CD4-positive, alpha-beta T cell treated with Interleukin-2 at 100 ng/mL for 4 hours (primary cell): ENCODE measurements around the gene C12orf56.
"Not testable (repeated sequence)": the region's sequence is repeated elsewhere in the genome, so short reads cannot be mapped to it uniquely, and the experiment has no call there.

ENCODE experiments used
- DNase-seq: peaks from one replicate; pipeline ENCODE4 v3.0.0-alpha.2; 2020; ENCODE audit warnings: low spot score

Gene C12orf56

DNA sequence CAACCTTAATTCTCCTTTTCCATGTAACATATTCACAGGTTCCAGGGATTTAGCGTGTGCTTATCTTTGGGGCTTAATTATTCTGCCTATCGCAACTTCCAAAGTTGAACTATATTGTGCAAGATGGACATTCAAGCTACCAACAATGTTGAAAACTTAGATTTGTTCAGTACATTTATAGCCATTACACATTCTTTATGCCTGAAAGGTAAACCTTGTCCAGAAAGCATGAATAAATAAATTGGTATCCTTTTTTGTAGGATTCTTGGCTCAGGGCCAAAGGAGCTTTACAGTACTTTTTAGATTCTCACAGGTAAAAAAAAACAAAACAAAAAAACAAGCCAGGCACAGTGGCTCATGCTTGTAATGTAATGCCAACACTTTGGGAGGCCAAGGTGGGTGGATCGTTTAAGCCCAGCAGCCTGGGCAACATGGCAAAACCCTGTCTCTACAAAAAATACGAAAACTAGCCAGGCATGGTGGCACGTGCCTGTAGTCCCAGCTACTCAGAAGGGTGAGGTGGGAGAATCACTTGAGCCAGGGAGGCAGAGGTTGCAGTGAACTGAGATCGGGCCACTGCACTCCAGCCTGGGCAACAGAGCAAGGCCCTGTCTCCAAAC is 3.3 kb downstream of the C12orf56 start:
- no peak for DNase-seq

DNA sequence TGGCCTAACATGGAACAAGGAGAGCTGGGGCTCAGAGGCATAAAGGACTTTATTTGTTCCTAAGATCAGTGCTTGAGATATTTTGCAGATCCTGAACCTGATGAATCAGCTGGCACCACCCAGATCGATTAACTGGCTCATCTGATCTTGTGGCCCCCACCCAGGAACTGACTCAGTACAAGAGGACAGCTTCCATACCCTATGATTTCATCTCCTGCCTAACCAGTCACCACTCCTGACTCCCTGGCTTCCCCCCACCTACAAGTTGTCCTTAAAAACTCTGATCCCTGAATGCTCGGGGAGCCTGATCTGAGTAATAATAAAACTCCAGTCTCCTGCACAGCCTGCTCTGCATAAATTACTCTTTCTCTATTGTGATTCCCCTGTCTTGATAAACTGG is 5.1 kb downstream of the C12orf56 start:
- DNase-seq, result peak; percentile 44

DNA sequence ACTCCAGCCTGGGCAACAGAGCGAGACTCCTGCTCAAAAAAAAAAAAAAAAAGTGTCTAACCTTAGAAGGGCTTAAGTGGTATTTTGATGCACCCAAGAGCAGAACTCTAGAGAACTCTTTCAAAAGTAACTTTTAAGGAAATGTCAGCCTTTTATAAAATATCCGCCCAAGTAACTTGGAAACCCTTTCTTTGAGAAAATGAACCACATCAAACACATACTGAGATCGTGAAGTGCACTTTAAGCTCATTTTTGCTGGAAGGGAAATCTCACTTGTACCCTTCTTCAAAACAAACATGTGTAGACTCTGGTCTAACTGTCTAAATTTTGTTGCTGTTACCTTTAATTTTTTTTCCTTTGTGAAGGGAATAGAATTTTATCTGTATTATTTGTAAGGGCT is 5.5 kb downstream of the C12orf56 start:
- peak; percentile 51 for DNase-seq

DNA sequence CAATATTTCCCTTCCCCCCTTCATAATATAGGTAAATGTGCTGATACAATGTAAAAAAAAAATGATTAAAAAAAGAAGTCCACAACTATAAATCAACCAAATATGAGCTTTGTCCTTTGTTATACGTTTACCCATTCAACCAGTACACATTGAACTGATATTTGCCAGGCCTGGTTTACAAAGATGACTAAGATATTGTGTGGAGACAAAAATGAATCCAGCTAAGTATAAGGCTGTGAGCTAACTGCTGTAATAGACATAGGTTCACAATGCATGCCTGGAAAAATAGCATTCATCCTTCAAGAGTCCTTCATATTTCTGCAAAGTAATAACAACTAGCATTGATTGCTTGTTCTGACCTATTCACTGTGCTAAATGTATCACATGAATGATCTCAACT is 6.9 kb downstream of the C12orf56 start:
- no peak for DNase-seq

DNA sequence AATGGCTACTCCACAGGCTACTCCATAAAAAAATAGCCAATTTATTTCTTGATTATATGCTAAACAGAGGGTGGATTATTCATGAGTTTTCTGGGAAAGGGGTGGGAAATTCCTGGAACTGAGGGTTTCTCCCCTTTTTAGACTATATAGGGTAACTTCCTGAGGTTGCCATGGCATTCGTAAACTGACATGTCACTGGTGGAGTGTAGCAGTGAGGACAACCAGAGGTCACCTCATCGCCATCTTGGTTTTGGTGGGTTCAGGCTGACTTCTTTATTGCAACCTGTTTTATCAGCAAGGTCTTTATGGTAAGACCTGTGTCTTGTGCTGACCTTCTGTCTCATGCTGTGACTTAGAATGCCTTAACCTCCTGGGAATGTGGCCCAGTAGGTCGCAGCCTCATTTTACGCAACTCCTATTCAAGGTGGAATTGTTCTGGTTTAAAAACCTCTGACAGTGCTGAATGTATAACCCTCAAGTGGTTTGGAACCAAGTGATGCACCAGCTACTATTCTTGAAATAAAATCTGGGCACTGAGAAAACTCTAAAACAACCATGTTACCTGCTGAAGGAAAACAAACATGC is 27.7 kb downstream of the C12orf56 start:
- DNase-seq, result no peak

DNA sequence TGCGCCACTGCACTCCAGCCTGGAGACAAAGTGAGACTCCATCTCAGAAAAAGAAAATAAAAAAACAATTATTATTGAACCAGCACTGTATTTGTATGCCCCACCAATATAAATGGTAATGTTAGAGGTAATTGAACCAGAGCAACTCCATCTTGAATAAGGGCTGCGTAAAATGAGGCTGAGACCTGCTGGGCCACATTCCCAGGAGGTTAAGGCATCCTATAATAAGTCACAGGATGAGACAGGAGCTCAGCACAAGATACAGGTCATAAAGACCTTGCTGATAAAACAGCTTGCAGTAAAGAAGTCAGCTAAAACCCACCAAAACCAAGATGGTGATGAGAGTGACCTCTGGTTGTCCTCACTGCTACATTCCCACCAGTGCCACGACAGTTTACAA is 29.4 kb downstream of the C12orf56 start:
- DNase-seq, result not testable (repeated sequence)

DNA sequence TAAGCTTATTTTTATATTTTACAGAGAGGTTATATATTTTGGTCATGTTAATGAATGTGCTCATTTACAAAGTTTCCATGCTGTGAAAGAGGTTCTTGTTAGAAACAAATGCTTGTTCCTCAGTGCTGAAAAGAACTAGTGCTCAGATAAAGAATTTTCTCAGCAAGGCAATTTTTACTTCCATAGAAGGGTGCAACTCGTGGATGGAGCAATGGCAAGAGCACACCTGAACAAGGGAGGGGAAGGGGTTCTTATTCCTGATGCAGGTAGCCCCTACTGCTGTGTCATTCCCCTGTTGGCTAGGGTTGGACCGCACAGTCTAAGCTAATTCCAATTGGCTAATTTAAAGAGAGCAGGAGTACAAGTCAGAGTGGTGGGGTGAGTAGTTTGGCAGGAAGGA is 34.3 kb downstream of the C12orf56 start:
- DNase-seq, result not testable (repeated sequence)

DNA sequence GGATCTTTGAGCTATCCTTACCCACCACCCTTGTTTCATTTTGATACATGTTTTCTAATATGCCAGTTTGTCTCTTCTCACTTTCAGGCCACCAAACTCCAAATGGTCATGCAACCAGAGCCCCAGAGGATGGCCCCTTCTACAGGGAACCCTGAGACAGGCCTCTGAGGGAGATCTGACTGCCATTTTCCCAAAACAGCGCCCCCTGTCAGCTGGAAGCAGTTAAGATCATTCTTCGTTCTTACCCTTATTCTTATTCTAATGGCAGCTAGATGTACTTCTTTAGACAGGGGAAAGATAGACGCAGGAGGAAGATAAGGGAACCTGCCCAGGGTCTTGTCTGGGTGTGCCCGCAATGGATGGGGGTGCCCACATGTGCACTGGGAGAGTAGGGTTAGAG is 38.4 kb downstream of the C12orf56 start:
- DNase-seq, result no peak

DNA sequence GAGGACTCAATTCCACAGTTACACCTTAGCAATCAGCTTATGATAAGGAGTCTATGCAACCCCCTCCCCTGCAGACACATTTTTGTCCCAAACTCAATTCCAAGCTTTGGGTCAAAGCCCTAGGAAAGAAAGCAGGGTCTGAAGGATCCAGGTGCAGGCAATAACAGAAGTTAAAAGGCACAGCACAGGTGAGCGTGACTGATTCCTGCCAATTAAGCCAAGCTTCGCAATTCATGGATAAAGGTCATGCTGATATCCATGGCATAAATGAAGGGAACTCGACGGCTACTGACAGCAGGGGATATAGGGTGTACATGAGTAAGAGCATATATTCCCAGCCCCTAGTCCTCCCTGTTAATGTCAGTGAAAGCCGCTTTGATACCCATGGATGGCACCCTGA is 39.3 kb downstream of the C12orf56 start:
- no peak for DNase-seq

DNA sequence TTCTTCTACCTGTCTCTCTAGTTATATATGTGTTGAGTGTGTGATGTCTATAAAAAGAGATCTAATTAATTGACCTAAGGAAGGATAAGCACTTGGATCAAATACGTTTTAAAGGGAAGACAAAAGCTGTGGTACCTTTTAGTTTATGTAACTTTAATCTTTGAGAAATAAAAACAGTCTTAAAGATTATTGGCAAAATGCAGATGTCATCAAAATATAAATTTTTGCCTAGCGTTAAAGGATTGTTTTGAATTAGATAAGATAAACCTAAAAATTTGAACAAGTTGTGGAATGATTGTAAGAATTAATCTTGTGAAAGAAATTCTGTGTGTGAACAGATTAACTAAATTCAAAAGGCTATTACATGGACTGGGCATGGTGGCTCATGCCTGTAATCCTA is 42.9 kb downstream of the C12orf56 start:
- no peak for DNase-seq

DNA sequence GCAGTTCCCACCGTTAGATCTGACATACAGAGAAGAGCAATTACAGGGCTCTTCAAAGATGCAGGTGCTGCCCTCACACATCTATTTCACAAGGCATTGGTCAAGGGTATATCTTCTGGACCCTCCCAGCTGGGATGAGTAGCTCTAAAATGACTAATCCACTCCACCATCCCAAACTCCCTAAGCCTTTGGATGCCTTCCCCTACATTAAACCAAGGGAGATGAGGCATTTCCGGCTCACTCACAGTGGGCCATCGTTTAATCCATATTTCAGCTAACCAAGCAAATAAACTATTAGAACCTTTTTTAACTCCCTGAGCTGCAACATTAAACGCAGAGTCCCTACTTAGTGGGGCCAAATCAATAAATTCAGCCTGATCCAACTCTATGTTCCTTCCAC is 45.9 kb downstream of the C12orf56 start:
- DNase-seq, result not testable (repeated sequence)

DNA sequence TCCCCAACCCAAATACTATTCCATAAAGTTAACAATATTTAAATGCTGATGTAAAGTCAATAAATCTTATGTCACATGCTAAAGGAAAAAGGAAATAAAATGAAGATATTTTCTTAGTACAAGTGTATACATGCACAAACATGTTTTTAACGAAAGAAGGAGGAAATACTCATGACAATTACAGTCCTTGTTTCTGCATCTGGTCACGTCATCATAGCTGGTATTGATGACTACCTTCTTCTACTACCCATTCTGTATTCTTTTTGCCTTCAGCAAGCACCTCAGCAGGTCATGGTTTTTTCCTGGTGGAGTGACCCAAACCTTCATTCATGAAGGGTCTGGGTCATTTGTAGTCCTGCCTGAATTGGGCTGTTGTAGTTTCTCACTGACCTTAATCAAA is 50.0 kb downstream of the C12orf56 start:
- DNase-seq, result not testable (repeated sequence)

DNA sequence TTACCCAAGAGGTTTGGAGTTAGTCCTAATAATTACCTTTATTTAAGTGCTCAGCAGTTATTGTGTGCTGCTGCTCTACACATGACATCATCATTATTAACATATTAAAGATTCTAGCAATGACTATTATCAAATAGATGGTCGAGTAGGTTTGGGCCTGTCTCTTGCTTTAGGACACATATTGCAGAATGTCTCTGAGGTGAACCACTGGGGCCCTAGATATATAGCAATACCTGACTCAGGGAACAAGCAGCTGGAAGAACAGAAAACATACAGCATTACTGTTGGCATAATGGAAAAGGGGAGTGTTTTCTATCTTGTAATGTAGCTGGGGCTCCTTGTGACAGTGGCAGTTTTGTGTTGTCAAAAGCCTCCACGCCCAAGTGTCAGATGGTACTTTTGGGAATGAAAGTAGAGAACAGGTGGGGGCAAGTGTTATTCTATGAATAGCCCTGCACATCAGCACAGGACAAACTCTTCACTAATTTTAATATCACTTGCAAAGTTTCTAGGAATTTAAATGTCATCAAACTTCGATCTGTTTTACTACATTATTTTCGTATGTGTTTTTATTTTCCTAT is 54.6 kb downstream of the C12orf56 start:
- DNase-seq, result no peak

DNA sequence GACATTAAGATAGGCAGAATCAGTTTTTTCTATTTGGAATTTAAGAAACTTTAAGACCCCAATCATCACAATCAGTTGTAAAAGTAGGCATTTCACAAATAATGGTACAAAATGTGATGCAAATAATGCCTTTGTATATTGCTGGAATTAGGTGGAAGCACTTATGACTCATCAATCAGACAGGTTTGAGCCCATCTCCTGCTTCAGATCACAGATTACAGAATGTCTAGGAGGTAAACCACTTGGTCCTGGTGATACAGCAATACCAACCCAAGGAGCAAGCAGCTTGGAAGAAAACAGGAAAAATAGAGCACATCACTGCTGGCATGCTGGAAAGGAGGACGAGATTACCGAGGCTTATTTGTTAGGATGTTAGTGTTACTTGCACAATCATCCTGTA is 57.6 kb downstream of the C12orf56 start:
- DNase-seq, result no peak

DNA sequence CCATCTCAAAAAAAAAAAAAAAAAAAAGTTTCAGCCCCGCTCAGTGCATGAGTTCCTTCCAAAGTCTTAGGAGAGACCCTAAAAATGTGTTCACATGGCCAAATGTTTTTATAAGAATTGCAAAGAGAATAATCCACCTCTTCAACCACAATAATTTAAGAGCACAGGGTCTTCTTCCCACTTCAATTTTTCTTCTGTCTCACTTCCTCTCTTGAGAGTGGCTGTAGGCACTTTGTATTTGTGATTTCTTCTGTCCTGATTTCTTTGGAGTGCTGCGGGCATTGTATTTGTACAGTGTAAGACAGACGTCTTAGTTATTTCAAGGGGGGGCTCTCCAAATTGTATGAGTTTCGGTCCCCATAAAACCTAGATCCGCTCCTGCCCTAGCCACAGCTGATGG is 58.3 kb downstream of the C12orf56 start:
- DNase-seq, result no peak

DNA sequence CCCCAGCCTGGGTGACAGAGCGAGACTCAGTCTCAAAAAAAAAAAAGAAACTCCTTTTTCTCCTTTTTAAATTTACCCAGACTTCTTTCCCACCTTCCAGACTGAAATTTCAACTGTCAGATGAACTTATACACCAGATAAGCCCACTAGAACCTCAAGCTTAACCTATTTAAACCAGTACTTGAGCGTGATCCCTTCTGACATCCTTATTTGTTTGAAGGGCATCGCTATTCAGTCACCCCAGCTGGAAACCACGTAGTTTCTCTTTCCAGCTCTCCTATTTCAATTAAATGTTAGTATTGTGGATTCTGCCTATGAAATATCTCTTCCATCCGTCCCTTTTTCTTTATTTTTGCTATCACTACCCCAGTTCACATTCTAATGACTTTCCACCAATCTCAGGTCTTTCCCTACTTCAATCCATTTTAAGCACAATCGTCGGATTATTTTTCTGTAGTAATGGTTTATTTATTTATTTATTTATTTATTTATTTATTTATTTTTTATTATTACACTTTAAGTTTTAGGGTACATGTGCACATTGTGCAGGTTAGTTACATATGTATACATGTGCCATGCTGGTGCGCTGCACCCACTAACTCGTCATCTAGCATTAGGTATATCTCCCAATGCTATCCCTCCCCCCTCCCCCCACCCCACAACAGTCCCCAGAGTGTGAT is 61.4 kb downstream of the C12orf56 start:
- not testable (repeated sequence) for DNase-seq

DNA sequence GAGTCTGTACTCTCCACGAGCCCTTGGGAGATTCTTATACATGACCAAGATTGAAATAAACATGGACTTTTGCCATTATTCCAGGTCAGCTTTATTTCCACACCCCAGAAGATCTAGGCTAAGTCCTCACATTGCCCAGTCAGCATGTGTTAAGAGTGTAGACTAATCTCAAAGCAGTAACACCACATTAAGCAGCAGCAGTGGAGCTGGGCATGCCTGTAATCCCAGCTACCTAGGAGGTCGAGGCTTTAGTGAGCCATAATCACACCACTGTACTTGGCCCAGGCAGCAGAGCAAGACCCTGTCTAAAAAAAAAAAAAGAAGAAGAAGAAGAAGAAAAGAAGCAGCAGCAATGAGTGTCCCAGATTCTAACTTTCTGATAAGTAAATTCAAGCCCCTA is 65.5 kb downstream of the C12orf56 start:
- DNase-seq, result no peak

DNA sequence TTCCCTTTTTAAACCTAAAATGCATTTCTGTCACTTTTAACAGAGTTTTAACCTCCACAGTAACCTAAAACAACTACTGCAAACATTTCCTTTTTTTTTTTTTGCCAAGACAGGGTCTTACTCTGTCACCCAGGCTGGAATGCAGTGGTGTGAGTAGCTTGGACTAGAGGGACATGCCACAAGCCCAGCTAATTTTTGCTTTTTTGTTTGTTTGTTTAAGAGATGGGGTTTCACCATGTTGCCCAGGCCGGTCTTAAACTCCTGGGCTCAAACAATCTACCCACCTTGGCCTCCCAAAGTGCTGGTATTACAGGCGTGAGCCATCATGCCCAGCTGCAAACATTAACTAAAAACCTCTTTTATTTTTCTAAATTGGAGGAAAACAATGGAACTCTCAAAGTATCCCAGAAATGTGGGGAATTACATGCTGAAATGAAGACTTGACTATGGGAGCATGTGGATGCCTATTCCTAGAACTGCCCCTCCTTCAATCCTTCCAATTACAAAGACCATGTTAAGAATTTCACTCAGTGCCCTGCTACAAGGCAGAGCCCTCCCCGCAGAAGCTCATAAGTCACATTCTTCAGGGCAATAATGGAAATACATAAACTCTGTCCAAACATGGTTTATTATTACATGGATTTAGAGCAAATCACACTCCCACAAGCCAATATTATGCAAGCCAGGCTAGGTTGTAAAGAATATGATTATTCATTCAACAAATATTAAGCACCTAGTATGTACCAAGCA is 66.9 kb downstream of the C12orf56 start:
- DNase-seq, result no peak

DNA sequence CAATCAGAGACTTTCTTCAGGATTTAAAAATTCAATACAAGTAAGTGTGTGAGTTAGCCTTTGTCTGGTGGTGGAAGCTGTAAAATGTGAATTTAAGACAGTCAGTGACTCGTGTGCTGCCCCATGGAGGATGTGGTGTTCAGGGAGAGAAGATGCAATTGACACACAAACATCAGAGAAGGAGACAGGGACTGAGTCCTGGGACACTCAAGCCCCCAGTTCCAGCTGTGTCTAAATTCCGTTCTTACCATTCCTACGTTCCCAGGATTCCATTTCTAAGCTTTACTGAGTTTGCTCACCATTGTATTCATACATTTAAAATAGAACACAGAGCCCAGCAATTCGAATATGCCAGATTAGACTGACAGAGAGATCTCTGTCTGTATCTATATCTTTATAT is 67.6 kb downstream of the C12orf56 start:
- no peak for DNase-seq

DNA sequence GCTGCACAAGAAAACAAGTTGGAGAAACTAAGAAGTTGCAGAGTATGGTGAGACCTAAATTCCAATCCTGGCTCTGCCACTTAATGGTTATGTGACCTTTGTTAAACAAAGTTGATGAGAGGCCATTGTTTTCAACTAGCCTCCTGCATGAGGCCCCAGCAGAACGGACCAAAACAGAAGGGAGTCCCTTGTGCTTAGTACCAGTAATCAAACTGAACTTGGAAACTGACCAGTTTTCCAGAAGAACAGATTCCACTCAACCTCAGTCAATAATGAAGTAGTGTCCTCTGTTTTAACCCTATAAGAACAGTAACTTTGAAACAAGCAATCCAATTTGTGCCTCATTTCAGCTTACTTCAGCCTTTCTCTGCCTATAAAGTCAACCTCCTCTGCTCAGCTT is 69.9 kb downstream of the C12orf56 start:
- DNase-seq, result no peak

DNA sequence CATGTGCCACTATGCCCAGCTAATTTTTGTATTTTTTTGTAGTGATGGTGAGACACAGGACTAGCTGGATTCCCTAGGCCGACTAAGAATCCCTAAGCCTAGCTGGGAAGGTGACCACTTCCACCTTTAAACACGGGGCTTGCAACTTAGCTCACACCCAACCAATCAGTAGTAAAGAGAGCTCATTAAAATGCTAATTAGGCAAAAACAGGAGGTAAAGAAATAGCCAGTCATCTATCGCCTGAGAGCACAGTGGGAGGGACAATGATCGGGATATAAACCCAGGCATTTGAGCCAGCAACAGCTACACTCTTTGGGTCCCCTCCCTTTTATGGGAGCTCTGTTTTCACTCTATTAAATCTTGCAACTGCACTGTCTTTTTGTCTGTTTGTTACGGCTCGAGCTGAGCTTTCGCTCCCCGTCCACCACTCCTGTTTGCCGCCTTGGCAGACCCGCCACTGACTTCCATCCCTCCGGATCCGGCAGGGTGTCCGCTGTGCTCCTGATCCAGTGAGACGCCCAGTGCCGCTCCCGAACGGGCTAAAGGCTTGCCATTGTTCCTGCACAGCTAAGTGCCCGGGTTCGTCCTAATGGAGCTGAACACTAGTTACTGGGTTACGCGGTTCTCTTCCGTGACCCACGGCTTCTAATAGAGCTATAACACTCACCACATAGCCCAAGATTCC is 70.9 kb downstream of the C12orf56 start:
- DNase-seq, result not testable (repeated sequence)

DNA sequence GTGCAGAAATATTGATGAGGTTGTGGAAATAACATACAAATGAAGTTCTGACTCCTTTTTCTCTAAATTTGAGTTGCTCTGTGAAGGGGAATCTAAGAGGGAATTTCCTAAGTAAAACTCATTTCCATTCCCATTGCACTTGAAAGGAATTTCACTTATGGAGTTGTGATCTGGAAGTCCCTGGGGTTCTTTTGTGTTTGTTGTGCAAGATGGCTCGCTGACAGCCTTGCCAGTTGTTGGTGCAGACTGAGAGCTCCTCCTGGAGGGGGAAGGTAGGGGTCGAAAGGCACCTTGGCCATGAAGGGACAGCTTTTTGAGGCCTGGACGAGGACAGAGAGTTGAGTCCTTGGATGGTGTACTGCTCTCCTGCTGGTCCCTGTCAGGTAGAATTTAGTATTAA is 72.0 kb downstream of the C12orf56 start:
- no peak for DNase-seq
